Breast epithelium (tissue), 4 donors: ENCODE results near the gene CCNL1. TPM values are rescaled to one million over a fixed set of nuclear protein-coding genes. Genes with fewer than 3 reads are reported as not detected.

ENCODE experiments used
- DNase-seq, 2 donors: peaks; one replicate each; pipeline ENCODE4 v3.0.0-alpha.2; 2019; ENCODE audit warnings: low spot score in 2 of 2
- H3K27ac ChIP-seq, 2 donors: fragments of 200-600 bp; sonication (generic) in 1 of 2; one replicate each; pipeline ENCODE4 v1.5.1; 2016 to 2019; ENCODE audit warnings: mild to moderate bottlenecking in 1 of 2
- H3K27me3 ChIP-seq, 2 donors: fragments of 200-600 bp; sonication (generic) in 1 of 2; one replicate each; pipeline versions ENCODE4 v1.5.1 to v1.6.0; 2017 to 2019; ENCODE audit warnings: control low read depth in 1 of 2, mild to moderate bottlenecking in 1 of 2
- H3K36me3 ChIP-seq: fragments of 200-600 bp; one replicate; pipeline ENCODE4 v1.5.1; 2019
- H3K4me1 ChIP-seq, 2 donors: fragments of 200-600 bp; sonication (generic); one replicate each; pipeline ENCODE4 v1.5.1; 2016 to 2019; ENCODE audit warnings: control low read depth in 1 of 2
- H3K4me3 ChIP-seq, 3 donors: fragments of 200-600 bp; sonication (generic); 1 replicate in 2 of 3; 2 replicates in 1 of 3; pipeline ENCODE4 v1.5.1; 2016 to 2019; ENCODE audit warnings: mild to moderate bottlenecking in 3 of 3, moderate library complexity in 2 of 3
- H3K9me3 ChIP-seq, 2 donors: fragments of 200-600 bp; sonication (generic) in 1 of 2; one replicate each; pipeline ENCODE4 v1.5.1; 2016 to 2019; ENCODE audit warnings: control low read depth in 1 of 2
- CTCF ChIP-seq, 3 donors: fragments of 450-650 bp; IDR thresholded peaks; one replicate each; pipeline ENCODE4 v1.5.1; 2016 to 2017; ENCODE audit warnings: antibody characterized with exemption in 3 of 3, mild to moderate bottlenecking in 3 of 3, moderate library complexity in 3 of 3
- POLR2A ChIP-seq: fragments of 450-650 bp; IDR thresholded peaks from one replicate; pipeline ENCODE4 v1.6.1; 2016; ENCODE audit warnings: antibody characterized with exemption, mild to moderate bottlenecking, moderate library complexity
- POLR2AphosphoS5 ChIP-seq, 3 donors: sonication (generic); formaldehyde crosslinking; IDR thresholded peaks; one replicate each; pipeline ENCODE4 v1.6.1; 2017; ENCODE audit warnings: antibody characterized with exemption in 3 of 3
- intact Hi-C: fragments of 100-400 bp; cut with DNase I; formaldehyde crosslinking; loops from one replicate; pipeline ENCODE4 v1.15.1; 2023; ENCODE audit warnings: low total_unique reads
- total RNA-seq, 3 donors: library from RNA; depleted of rRNA; stranded (reverse); fragments of >200 nt; gene quantifications; one replicate each; pipeline ENCODE4 v1.1.0, GENCODE V29; 2016

CCNL1 gene
- total RNA-seq, 3 donors from 2014 or later = 270 to 573 (median 300) TPM

- DNase-seq = no peak
- Histone ChIP-seq H3K9me3 (no peaks in the 10 kb centered on the region), H3K4me3 (no peak overlapping the region), H3K36me3 (peaks cover 36% of the 10 kb centered on the region), H3K27ac (no peak overlapping the region), H3K27me3 (no peaks in the 10 kb centered on the region), H3K4me1 (no peaks in the 10 kb centered on the region)
- intact Hi-C loops = no loop called here
- TF ChIP-seq POLR2A = no peak
- TF ChIP-seq CTCF (IDR thresholded peaks at IDR 0.05) = no peak
- peak in 2 of 3 donors; percentile 13 to 25 for TF ChIP-seq POLR2AphosphoS5 (IDR thresholded peaks at IDR 0.05)
Measured at GRCh38 chr3:157148196-157148889, 11.6 kb downstream of the CCNL1 start.

- Histone ChIP-seq H3K4me3 (no peak overlapping the region), H3K27me3 (no peaks in the 10 kb centered on the region), H3K36me3 (peaks cover 32% of the 10 kb centered on the region), H3K27ac (no peak overlapping the region), H3K9me3 (no peaks in the 10 kb centered on the region), H3K4me1 (no peaks in the 10 kb centered on the region)
- no peak for DNase-seq
- intact Hi-C loops = no loop called here
- TF ChIP-seq POLR2AphosphoS5 (IDR thresholded peaks at IDR 0.05) = no peak
- no peak for TF ChIP-seq POLR2A
- no peak for TF ChIP-seq CTCF (IDR thresholded peaks at IDR 0.05)
Measured at GRCh38 chr3:157147099-157147803, 12.7 kb downstream of the CCNL1 start.

GRCh38 chr3:157145606-157146322 is 14.2 kb downstream of the CCNL1 start:
- no peak overlapping the region for H3K27ac ChIP-seq
- H3K27me3 ChIP-seq = no peaks in the 10 kb centered on the region
- H3K4me1 ChIP-seq = no peaks in the 10 kb centered on the region
- intact Hi-C loops = no loop called here
- H3K9me3 ChIP-seq = no peaks in the 10 kb centered on the region
- TF ChIP-seq POLR2AphosphoS5 (IDR thresholded peaks at IDR 0.05) (no peak), CTCF (IDR thresholded peaks at IDR 0.05) (no peak), POLR2A (no peak)
- DNase-seq = no peak
- no peak overlapping the region for H3K4me3 ChIP-seq
- peaks cover 19% of the 10 kb centered on the region for H3K36me3 ChIP-seq

- Histone ChIP-seq H3K9me3 (no peaks in the 10 kb centered on the region), H3K27me3 (no peaks in the 10 kb centered on the region), H3K4me3 (no peak overlapping the region), H3K36me3 (peaks cover 5% of the 10 kb centered on the region), H3K4me1 (peaks cover 0 to under 1% of the 10 kb centered on the region in 2 donors), H3K27ac (no peak overlapping the region)
- intact Hi-C loops = no loop called here
- DNase-seq = no peak
- TF ChIP-seq POLR2AphosphoS5 (IDR thresholded peaks at IDR 0.05) (no peak), CTCF (IDR thresholded peaks at IDR 0.05) (no peak), POLR2A (no peak)
Measured at GRCh38 chr3:157142315-157142714, 17.6 kb downstream of the CCNL1 start.
